ENCODE measurements around the gene EXOC6B.

GRCh38 chr2:72127401-72128058 is 698.3 kb downstream of the EXOC6B start:
- TF ChIP-seq YY1 (IDR thresholded peaks at IDR 0.05; ENCODE audit: insufficient read depth, insufficient read length) (no peak), ZNF274 (IDR thresholded peaks at IDR 0.05; ENCODE audit: low read depth, low read length) (no peak), SUZ12 (IDR thresholded peaks at IDR 0.05; ENCODE audit: extremely low read depth, insufficient read depth, insufficient read length) (no peak)

Data from NT2/D1 (cell line).